HL-60 (cell line): ENCODE measurements around the gene ARMC2.

Experiments used
- GABPA ChIP-seq: IDR thresholded peaks from 2 replicates; pipeline ENCODE4 v1.6.1; 2012; ENCODE audit warnings: low read depth
- POLR2AphosphoS5 ChIP-seq: IDR thresholded peaks from 2 replicates; pipeline ENCODE4 v1.6.1; 2012; ENCODE audit warnings: low read depth
- TF ChIP-seq, protein P1 (sequence below): IDR thresholded peaks from one replicate; pipeline ENCODE4 v1.5.1; 2011; ENCODE audit warnings: low read length, control low read depth, inconsistent platforms; ENCODE audit not compliant: insufficient read depth
- TF ChIP-seq, protein P2 (sequence below): IDR thresholded peaks from 2 replicates; pipeline ENCODE4 v1.6.1; 2012; ENCODE audit warnings: low read depth; ENCODE audit not compliant: insufficient replicate concordance

DNA sequence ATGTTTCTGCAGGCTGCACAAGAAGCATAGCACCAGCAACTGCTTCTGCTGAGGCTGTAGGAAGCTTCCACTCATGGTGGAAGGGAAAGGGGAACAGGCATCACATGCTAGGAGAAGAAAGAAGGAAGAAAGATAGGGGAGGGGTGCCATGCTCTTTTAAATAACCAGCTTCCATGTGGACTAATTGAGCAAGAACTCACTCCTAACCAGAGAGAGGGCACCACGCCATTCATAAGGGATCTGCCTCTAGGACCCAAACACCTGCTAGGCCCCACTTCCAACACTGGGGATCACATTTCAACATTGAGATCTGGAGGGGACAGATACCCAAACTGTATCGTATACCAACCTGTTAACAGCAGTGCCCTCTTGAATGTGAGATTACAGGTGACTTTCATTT lies 46.9 kb upstream of the ARMC2 start:
- TF ChIP-seq, protein P1, sequence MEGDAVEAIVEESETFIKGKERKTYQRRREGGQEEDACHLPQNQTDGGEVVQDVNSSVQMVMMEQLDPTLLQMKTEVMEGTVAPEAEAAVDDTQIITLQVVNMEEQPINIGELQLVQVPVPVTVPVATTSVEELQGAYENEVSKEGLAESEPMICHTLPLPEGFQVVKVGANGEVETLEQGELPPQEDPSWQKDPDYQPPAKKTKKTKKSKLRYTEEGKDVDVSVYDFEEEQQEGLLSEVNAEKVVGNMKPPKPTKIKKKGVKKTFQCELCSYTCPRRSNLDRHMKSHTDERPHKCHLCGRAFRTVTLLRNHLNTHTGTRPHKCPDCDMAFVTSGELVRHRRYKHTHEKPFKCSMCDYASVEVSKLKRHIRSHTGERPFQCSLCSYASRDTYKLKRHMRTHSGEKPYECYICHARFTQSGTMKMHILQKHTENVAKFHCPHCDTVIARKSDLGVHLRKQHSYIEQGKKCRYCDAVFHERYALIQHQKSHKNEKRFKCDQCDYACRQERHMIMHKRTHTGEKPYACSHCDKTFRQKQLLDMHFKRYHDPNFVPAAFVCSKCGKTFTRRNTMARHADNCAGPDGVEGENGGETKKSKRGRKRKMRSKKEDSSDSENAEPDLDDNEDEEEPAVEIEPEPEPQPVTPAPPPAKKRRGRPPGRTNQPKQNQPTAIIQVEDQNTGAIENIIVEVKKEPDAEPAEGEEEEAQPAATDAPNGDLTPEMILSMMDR, result no peak
- TF ChIP-seq POLR2AphosphoS5, result no peak
- TF ChIP-seq, protein P2, sequence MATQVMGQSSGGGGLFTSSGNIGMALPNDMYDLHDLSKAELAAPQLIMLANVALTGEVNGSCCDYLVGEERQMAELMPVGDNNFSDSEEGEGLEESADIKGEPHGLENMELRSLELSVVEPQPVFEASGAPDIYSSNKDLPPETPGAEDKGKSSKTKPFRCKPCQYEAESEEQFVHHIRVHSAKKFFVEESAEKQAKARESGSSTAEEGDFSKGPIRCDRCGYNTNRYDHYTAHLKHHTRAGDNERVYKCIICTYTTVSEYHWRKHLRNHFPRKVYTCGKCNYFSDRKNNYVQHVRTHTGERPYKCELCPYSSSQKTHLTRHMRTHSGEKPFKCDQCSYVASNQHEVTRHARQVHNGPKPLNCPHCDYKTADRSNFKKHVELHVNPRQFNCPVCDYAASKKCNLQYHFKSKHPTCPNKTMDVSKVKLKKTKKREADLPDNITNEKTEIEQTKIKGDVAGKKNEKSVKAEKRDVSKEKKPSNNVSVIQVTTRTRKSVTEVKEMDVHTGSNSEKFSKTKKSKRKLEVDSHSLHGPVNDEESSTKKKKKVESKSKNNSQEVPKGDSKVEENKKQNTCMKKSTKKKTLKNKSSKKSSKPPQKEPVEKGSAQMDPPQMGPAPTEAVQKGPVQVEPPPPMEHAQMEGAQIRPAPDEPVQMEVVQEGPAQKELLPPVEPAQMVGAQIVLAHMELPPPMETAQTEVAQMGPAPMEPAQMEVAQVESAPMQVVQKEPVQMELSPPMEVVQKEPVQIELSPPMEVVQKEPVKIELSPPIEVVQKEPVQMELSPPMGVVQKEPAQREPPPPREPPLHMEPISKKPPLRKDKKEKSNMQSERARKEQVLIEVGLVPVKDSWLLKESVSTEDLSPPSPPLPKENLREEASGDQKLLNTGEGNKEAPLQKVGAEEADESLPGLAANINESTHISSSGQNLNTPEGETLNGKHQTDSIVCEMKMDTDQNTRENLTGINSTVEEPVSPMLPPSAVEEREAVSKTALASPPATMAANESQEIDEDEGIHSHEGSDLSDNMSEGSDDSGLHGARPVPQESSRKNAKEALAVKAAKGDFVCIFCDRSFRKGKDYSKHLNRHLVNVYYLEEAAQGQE, result no peak
- TF ChIP-seq GABPA, result no peak
